ENCODE data around the gene MSL1. TPM values are rescaled to one million over a fixed set of nuclear protein-coding genes. Genes with fewer than 3 reads are reported as not detected.

MSL1 gene
- total and polyA plus RNA-seq, 2 donors (not counting 1 experiment from before 2014, with no cell fraction given), result 52.4 to 86.3 TPM

GRCh38 chr17:40072735-40073346 lies 48.9 kb upstream of the MSL1 start:
- no peaks in the 10 kb centered on the region for H3K27me3 ChIP-seq (ENCODE audit: control insufficient read depth, insufficient read depth, low read length)
- no peak overlapping the region for H3K4me3 ChIP-seq (replicated peaks in 1 of 4; ENCODE audit: control extremely low read depth in 1 of 4, insufficient read depth in 1 of 4, low read depth in 3 of 4, low read length in 4 of 4)
- no peaks in the 10 kb centered on the region for H4K20me1 ChIP-seq (ENCODE audit: control insufficient read depth, extremely low read depth, insufficient read depth, low read length)
- peaks cover 44% of the 10 kb centered on the region for H3K4me1 ChIP-seq (ENCODE audit: control insufficient read depth, extremely low read depth, insufficient read depth, low read length)
- H3K27ac ChIP-seq (ENCODE audit: insufficient read depth, low read length), result no peak overlapping the region
- peaks cover 12% of the 10 kb centered on the region for H3K79me2 ChIP-seq (ENCODE audit: control insufficient read depth, insufficient read depth, low read length)
- DNase-seq (ENCODE audit: low read depth in 2 of 2), result no peak
- no peak overlapping the region for H3K4me2 ChIP-seq (ENCODE audit: extremely low read depth, insufficient read depth, low read length)
- no peaks in the 10 kb centered on the region for H3K9me3 ChIP-seq (ENCODE audit: control insufficient read depth, insufficient read depth, low read depth, low read length)
- H2AFZ ChIP-seq (ENCODE audit: low read length), result no peak overlapping the region
- no peak overlapping the region for H3K9ac ChIP-seq (ENCODE audit: insufficient read depth, low read length)
- no peak for TF ChIP-seq EZH2 (IDR thresholded peaks at IDR 0.05; ENCODE audit: low read length, missing control alignments)
- peaks cover 8% of the 10 kb centered on the region for H3K36me3 ChIP-seq (ENCODE audit: control insufficient read depth, insufficient read depth, low read length)

- TF ChIP-seq CTCF (conservative IDR thresholded peaks at IDR 0.05 in 1 of 2, IDR thresholded peaks at IDR 0.05 in 1 of 2; ENCODE audit: low read depth in 1 of 2, low read length in 2 of 2) (no peak), EZH2 (IDR thresholded peaks at IDR 0.05; ENCODE audit: low read length, missing control alignments) (no peak)
- H3K79me2 ChIP-seq (ENCODE audit: control insufficient read depth, insufficient read depth, low read length), result peaks cover 11% of the 10 kb centered on the region
These were observed 48.2 kb upstream of the MSL1 start for GRCh38 chr17:40073454-40074174.

GRCh38 chr17:40074175-40074512 lies 47.6 kb upstream of the MSL1 start:
- H3K36me3 ChIP-seq (ENCODE audit: control insufficient read depth, insufficient read depth, low read length), result peaks cover 8% of the 10 kb centered on the region
- no peaks in the 10 kb centered on the region for H3K9me3 ChIP-seq (ENCODE audit: control insufficient read depth, insufficient read depth, low read depth, low read length)
- no peak overlapping the region for H3K9ac ChIP-seq (ENCODE audit: insufficient read depth, low read length)
- H3K4me2 ChIP-seq (ENCODE audit: extremely low read depth, insufficient read depth, low read length), result no peak overlapping the region
- H2AFZ ChIP-seq (ENCODE audit: low read length), result no peak overlapping the region
- no peak overlapping the region for H3K27ac ChIP-seq (ENCODE audit: insufficient read depth, low read length)
- H3K4me1 ChIP-seq (ENCODE audit: control insufficient read depth, extremely low read depth, insufficient read depth, low read length), result peaks cover 34% of the 10 kb centered on the region
- H3K79me2 ChIP-seq (ENCODE audit: control insufficient read depth, insufficient read depth, low read length), result peaks cover 9% of the 10 kb centered on the region
- no peak for DNase-seq (ENCODE audit: low read depth in 2 of 2)
- TF ChIP-seq EZH2 (IDR thresholded peaks at IDR 0.05; ENCODE audit: low read length, missing control alignments) (no peak), CTCF (conservative IDR thresholded peaks at IDR 0.05 in 1 of 2, IDR thresholded peaks at IDR 0.05 in 1 of 2; ENCODE audit: low read depth in 1 of 2, low read length in 2 of 2) (no peak)
- no peak overlapping the region for H3K4me3 ChIP-seq (replicated peaks in 1 of 4; ENCODE audit: control extremely low read depth in 1 of 4, insufficient read depth in 1 of 4, low read depth in 3 of 4, low read length in 4 of 4)
- H3K27me3 ChIP-seq (ENCODE audit: control insufficient read depth, insufficient read depth, low read length), result no peaks in the 10 kb centered on the region
- no peaks in the 10 kb centered on the region for H4K20me1 ChIP-seq (ENCODE audit: control insufficient read depth, extremely low read depth, insufficient read depth, low read length)

More at GRCh38 chr17:40073454-40074174, 48.2 kb upstream of the MSL1 start:
- H3K27me3 ChIP-seq (ENCODE audit: control insufficient read depth, insufficient read depth, low read length), result no peaks in the 10 kb centered on the region
- no peak overlapping the region for H3K9ac ChIP-seq (ENCODE audit: insufficient read depth, low read length)
- H2AFZ ChIP-seq (ENCODE audit: low read length), result no peak overlapping the region
- H4K20me1 ChIP-seq (ENCODE audit: control insufficient read depth, extremely low read depth, insufficient read depth, low read length), result no peaks in the 10 kb centered on the region
- no peak for DNase-seq (ENCODE audit: low read depth in 2 of 2)
- H3K4me3 ChIP-seq (replicated peaks in 1 of 4; ENCODE audit: control extremely low read depth in 1 of 4, insufficient read depth in 1 of 4, low read depth in 3 of 4, low read length in 4 of 4), result no peak overlapping the region
- H3K4me2 ChIP-seq (ENCODE audit: extremely low read depth, insufficient read depth, low read length), result no peak overlapping the region
- H3K4me1 ChIP-seq (ENCODE audit: control insufficient read depth, extremely low read depth, insufficient read depth, low read length), result peaks cover 39% of the 10 kb centered on the region
- H3K36me3 ChIP-seq (ENCODE audit: control insufficient read depth, insufficient read depth, low read length), result peaks cover 8% of the 10 kb centered on the region
- no peak overlapping the region for H3K27ac ChIP-seq (ENCODE audit: insufficient read depth, low read length)
- H3K9me3 ChIP-seq (ENCODE audit: control insufficient read depth, insufficient read depth, low read depth, low read length), result no peaks in the 10 kb centered on the region
